ENCODE data around the gene ITPR1.
A peak's percentile ranks its signal among the peaks of the same experiment; 100 is the strongest.
"Not testable (repeated sequence)": the region's sequence is repeated elsewhere in the genome, so short reads cannot be mapped to it uniquely, and the experiment has no call there.

The ITPR1 gene

GRCh38 chr3:4587061-4587837 is 94.1 kb downstream of the ITPR1 start:
- no peaks in the 10 kb centered on the region for H3K27me3 ChIP-seq (replicated peaks)
- no peak for DNase-seq
- no peak overlapping the region for H3K27ac ChIP-seq
- H3K4me3 ChIP-seq (ENCODE audit: low read depth, low read length) = no peak overlapping the region
- in situ Hi-C loops (cut with HindIII; ENCODE audit: low pct_ligation_motif_present, low sequenced_read_pairs) = no loop called here
- no peaks in the 10 kb centered on the region for H3K36me3 ChIP-seq (replicated peaks)
- no peak for TF ChIP-seq CTCF (IDR thresholded peaks at IDR 0.05; ENCODE audit: low read depth, low read length, missing control alignments)

GRCh38 chr3:4587838-4588105 is 94.6 kb downstream of the ITPR1 start:
- Histone ChIP-seq H3K27me3 (replicated peaks) (no peaks in the 10 kb centered on the region), H3K36me3 (replicated peaks) (no peaks in the 10 kb centered on the region), H3K4me3 (ENCODE audit: low read depth, low read length) (no peak overlapping the region), H3K27ac (no peak overlapping the region)
- DNase-seq = no peak
- in situ Hi-C loops (cut with HindIII; ENCODE audit: low pct_ligation_motif_present, low sequenced_read_pairs) = no loop called here
- TF ChIP-seq CTCF (IDR thresholded peaks at IDR 0.05; ENCODE audit: low read depth, low read length, missing control alignments) = no peak

GRCh38 chr3:4588466-4588865 is 95.3 kb downstream of the ITPR1 start:
- peak; percentile 52 for DNase-seq
- no peak for TF ChIP-seq CTCF (IDR thresholded peaks at IDR 0.05; ENCODE audit: low read depth, low read length, missing control alignments)
- Histone ChIP-seq H3K27me3 (replicated peaks) (no peaks in the 10 kb centered on the region), H3K36me3 (replicated peaks) (no peaks in the 10 kb centered on the region), H3K27ac (no peak overlapping the region), H3K4me3 (ENCODE audit: low read depth, low read length) (no peak overlapping the region)
- in situ Hi-C loops (cut with HindIII; ENCODE audit: low pct_ligation_motif_present, low sequenced_read_pairs) = no loop called here

GRCh38 chr3:4589475-4590097 is 96.4 kb downstream of the ITPR1 start:
- no peak overlapping the region for H3K27ac ChIP-seq
- in situ Hi-C loops (cut with HindIII; ENCODE audit: low pct_ligation_motif_present, low sequenced_read_pairs) = no loop called here
- no peak overlapping the region for H3K4me3 ChIP-seq (ENCODE audit: low read depth, low read length)
- no peak for DNase-seq
- H3K27me3 ChIP-seq (replicated peaks) = no peaks in the 10 kb centered on the region
- TF ChIP-seq CTCF (IDR thresholded peaks at IDR 0.05; ENCODE audit: low read depth, low read length, missing control alignments) = no peak
- no peaks in the 10 kb centered on the region for H3K36me3 ChIP-seq (replicated peaks)

GRCh38 chr3:4590849-4591248 is 97.7 kb downstream of the ITPR1 start:
- H3K4me3 ChIP-seq (ENCODE audit: low read depth, low read length); H3K27ac ChIP-seq; H3K36me3 ChIP-seq (replicated peaks); H3K27me3 ChIP-seq (replicated peaks); DNase-seq; in situ Hi-C loops (cut with HindIII; ENCODE audit: low pct_ligation_motif_present, low sequenced_read_pairs): not testable (repeated sequence)

- in situ Hi-C loops (cut with HindIII; ENCODE audit: low pct_ligation_motif_present, low sequenced_read_pairs) = no loop called here
- Histone ChIP-seq H3K36me3 (replicated peaks) (no peaks in the 10 kb centered on the region), H3K4me3 (ENCODE audit: low read depth, low read length) (no peak overlapping the region), H3K27me3 (replicated peaks) (no peaks in the 10 kb centered on the region), H3K27ac (no peak overlapping the region)
- no peak for TF ChIP-seq CTCF (IDR thresholded peaks at IDR 0.05; ENCODE audit: low read depth, low read length, missing control alignments)
- no peak for DNase-seq
Measured at GRCh38 chr3:4591669-4592068, 98.5 kb downstream of the ITPR1 start.
